Measurements from ENCODE around the gene TMEM219. TPM values are rescaled to one million over a fixed set of nuclear protein-coding genes. Genes with fewer than 3 reads are reported as not detected.

The TMEM219 gene
- total and polyA plus RNA-seq, 4 donors, result 56.4 to 210 (median 134) TPM

DNA sequence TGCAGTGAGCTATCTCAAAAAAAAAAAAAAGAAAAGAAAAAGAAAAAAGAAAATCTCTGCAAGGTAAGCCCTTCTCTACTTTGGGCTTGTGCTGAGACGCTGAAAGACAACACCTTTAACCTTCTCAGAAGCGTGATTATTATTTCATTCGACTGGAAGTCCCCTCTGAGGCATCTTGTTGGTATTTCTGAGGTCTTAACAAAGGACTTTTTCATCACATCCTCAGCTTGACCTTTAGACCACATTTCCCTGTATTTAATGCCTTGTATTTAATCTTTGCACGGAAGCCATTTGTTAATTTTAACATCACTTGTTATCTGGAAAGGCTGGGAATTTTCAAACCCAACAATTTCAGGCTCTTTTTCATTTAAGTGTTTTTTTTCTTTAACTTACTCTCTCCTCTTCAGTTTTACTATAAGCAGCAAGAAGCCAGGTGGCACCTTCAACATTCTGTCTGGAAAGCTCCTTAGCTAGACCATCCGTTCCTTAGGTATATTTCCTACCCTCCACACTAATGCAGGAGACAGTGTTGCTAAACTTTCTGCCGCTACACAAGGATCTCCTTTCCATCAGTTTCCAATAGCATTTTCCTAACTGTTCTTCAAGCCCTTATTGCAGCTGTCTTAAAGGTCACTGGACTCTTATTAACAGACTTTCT, 46.2 kb upstream of the TMEM219 start:
- no peak overlapping the region for H3K9ac ChIP-seq (ENCODE audit: insufficient read depth in 1 of 2, low read length in 2 of 2)
- no peaks in the 10 kb centered on the region for H3K4me1 ChIP-seq (ENCODE audit: control insufficient read depth in 5 of 5, insufficient read depth in 5 of 5, low read length in 5 of 5)
- DNase-seq (no peak), ATAC-seq (ENCODE audit: insufficient read depth, low FRiP score) (no peak)
- TF ChIP-seq, protein P1, sequence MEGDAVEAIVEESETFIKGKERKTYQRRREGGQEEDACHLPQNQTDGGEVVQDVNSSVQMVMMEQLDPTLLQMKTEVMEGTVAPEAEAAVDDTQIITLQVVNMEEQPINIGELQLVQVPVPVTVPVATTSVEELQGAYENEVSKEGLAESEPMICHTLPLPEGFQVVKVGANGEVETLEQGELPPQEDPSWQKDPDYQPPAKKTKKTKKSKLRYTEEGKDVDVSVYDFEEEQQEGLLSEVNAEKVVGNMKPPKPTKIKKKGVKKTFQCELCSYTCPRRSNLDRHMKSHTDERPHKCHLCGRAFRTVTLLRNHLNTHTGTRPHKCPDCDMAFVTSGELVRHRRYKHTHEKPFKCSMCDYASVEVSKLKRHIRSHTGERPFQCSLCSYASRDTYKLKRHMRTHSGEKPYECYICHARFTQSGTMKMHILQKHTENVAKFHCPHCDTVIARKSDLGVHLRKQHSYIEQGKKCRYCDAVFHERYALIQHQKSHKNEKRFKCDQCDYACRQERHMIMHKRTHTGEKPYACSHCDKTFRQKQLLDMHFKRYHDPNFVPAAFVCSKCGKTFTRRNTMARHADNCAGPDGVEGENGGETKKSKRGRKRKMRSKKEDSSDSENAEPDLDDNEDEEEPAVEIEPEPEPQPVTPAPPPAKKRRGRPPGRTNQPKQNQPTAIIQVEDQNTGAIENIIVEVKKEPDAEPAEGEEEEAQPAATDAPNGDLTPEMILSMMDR (IDR thresholded peaks at IDR 0.05; ENCODE audit: control extremely low read depth, extremely low read depth), result no peak
- H3K9me3 ChIP-seq (ENCODE audit: control insufficient read depth in 4 of 4, insufficient read depth in 3 of 4, low read length in 3 of 4), result no peaks in the 10 kb centered on the region
- peaks cover 0 to 10% (median 6%) of the 10 kb centered on the region in 4 donors for H3K36me3 ChIP-seq (ENCODE audit: control insufficient read depth in 4 of 4, insufficient read depth in 4 of 4, low read length in 4 of 4)
- WGBS, 2 donors, result 78 to 95% methylated on average over 6 of the region's 6 CpGs
- H3K27ac ChIP-seq (ENCODE audit: low read depth in 1 of 2, low read length in 1 of 2), result no peak overlapping the region
- H3K27me3 ChIP-seq (ENCODE audit: control insufficient read depth in 3 of 3, insufficient read depth in 3 of 3, low read length in 2 of 3), result no peaks in the 10 kb centered on the region
- no peak overlapping the region for H3K4me3 ChIP-seq

DNA sequence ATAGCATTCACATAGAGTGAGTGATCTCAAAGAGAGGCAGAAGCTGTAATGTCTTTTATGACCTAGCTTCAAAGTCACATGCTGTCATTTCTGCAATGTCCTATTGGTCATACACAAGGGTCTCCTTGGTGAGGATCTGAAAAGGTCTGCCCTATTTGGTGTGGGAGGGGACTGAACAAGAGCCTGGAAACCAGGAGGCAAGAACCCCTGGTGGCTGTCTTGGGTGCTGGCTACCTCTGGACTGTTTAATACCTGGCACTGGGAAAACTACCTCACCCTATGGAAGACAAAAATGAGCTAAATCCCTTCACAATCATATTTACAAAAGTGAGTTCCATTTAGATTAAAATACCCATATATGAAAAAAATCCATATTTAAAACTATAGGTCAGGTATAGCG, 44.9 kb upstream of the TMEM219 start:
- WGBS, 2 donors, result 95 to 100% methylated on average over 1 of the region's 1 CpG
- no peak overlapping the region for H3K27ac ChIP-seq (ENCODE audit: low read depth in 1 of 2, low read length in 1 of 2)
- no peak overlapping the region for H3K4me3 ChIP-seq
- no peaks in the 10 kb centered on the region for H3K27me3 ChIP-seq (ENCODE audit: control insufficient read depth in 3 of 3, insufficient read depth in 3 of 3, low read length in 2 of 3)
- no peak overlapping the region for H3K9ac ChIP-seq (ENCODE audit: insufficient read depth in 1 of 2, low read length in 2 of 2)
- ATAC-seq (ENCODE audit: insufficient read depth, low FRiP score) (no peak), DNase-seq (no peak)
- H3K4me1 ChIP-seq (ENCODE audit: control insufficient read depth in 5 of 5, insufficient read depth in 5 of 5, low read length in 5 of 5), result no peaks in the 10 kb centered on the region
- H3K9me3 ChIP-seq (ENCODE audit: control insufficient read depth in 4 of 4, insufficient read depth in 3 of 4, low read length in 3 of 4), result no peaks in the 10 kb centered on the region
- peaks cover 0 to 14% (median 6%) of the 10 kb centered on the region in 4 donors for H3K36me3 ChIP-seq (ENCODE audit: control insufficient read depth in 4 of 4, insufficient read depth in 4 of 4, low read length in 4 of 4)
- TF ChIP-seq, protein P1 (IDR thresholded peaks at IDR 0.05; ENCODE audit: control extremely low read depth, extremely low read depth), result no peak

DNA sequence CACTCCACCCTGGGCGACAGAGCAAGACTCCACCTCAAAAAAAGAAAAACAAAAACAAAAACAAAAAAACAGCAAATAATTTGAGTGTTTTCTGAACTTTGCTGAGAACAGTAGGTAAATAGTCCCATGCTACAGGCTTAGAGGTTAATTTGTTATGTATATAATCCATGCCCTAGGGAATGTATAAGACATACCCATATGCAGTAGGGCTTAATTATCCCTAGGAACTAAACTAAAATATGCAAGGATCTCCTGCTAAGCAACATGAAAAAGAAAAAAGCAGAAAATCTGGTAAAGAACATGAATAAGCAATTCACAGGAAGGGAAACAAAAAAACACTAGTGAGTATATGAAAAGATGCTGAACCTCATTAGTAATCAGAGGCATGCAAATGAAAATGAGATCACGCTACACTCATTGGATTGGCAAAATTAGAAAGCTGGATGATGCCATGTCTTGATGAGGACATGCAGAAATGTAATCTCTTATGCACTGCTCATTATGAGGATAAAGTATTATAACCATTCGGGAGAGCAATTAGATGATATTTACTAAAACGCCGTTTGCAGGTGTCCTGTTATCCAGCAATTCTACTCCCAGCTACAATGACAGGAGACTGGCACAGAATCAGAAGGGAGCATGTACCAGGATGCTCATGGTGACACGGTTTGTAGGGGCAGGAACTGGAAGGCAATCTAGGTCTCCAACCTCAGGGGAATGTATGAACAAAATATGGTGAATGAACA, 41.4 kb upstream of the TMEM219 start:
- peaks cover 0 to 21% (median 7%) of the 10 kb centered on the region in 4 donors for H3K36me3 ChIP-seq (ENCODE audit: control insufficient read depth in 4 of 4, insufficient read depth in 4 of 4, low read length in 4 of 4)

More for the DNA sequence above, 41.4 kb upstream of the TMEM219 start:
- no peaks in the 10 kb centered on the region for H3K27me3 ChIP-seq (ENCODE audit: control insufficient read depth in 3 of 3, insufficient read depth in 3 of 3, low read length in 2 of 3)
- H3K9ac ChIP-seq (ENCODE audit: insufficient read depth in 1 of 2, low read length in 2 of 2), result no peak overlapping the region
- WGBS, 2 donors, result 90 to 96% methylated on average over 6 of the region's 6 CpGs
- H3K9me3 ChIP-seq (ENCODE audit: control insufficient read depth in 4 of 4, insufficient read depth in 3 of 4, low read length in 3 of 4), result no peaks in the 10 kb centered on the region
- DNase-seq (no peak), ATAC-seq (ENCODE audit: insufficient read depth, low FRiP score) (no peak)
- TF ChIP-seq, protein P1 (IDR thresholded peaks at IDR 0.05; ENCODE audit: control extremely low read depth, extremely low read depth), result no peak
- no peak overlapping the region for H3K4me3 ChIP-seq
- no peak overlapping the region for H3K27ac ChIP-seq (ENCODE audit: low read depth in 1 of 2, low read length in 1 of 2)
- H3K4me1 ChIP-seq (ENCODE audit: control insufficient read depth in 5 of 5, insufficient read depth in 5 of 5, low read length in 5 of 5), result peaks cover 0 to 7% (median 5%) of the 10 kb centered on the region in 5 donors
